Stimulated activated CD8-positive, alpha-beta memory T cell treated with anti-CD3 and anti-CD28 coated beads, Interleukin-15, amount 100 ng/mL, for 48 hours (primary cell): ENCODE data around the gene MIEF1.
"Not testable (repeated sequence)": the region's sequence is repeated elsewhere in the genome, so short reads cannot be mapped to it uniquely, and the experiment has no call there.

ENCODE experiments used
- DNase-seq, 2 donors: peaks; one replicate each; pipeline ENCODE4 v3.0.0-alpha.2; 2020; ENCODE audit warnings: low read depth in 2 of 2

MIEF1 gene

GRCh38 chr22:39489094-39490068 lies 12.7 kb upstream of the MIEF1 start:
- DNase-seq: no peak

- peak; percentile 60 to 76 for DNase-seq
These were observed 11.8 kb upstream of the MIEF1 start for GRCh38 chr22:39490135-39490798.

DNA sequence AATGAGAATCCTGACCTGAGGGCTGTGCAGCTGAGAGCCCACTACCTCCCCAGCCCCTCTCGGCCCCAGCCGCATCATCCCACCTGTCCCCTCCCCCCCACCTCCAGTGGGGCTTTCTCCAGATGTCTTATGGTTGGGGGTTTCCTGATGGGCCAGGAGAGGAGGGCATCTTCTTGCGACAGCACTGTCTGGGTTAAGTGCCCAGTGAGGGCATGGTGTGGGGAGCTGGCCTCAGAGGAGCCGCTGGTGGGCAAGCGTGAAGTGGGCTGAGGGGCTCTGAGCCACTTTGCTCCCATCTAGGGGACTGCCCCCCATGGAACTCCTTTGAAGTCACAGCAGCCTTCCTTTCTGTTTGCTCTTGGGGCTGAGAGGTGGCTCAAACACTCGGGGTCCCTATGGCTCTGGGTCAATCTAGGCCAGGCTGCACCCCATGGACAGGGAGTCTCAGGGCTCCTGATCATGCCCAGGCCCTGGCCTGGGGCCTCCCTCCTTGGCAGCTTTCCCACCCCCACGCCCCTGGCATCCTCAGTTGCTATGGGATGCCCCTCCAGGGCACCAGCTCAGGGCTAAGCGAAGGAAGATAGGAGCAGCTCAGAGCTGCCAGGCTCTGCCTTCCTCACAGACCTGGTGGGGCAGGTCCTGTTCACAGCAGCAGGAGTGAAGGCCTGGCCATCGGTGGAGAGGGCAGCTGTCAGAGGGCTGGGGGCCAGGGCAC lies 11.0 kb upstream of the MIEF1 start:
- DNase-seq: no peak

- DNase-seq: no peak
These were observed 10.4 kb upstream of the MIEF1 start for GRCh38 chr22:39491696-39492095.

DNA sequence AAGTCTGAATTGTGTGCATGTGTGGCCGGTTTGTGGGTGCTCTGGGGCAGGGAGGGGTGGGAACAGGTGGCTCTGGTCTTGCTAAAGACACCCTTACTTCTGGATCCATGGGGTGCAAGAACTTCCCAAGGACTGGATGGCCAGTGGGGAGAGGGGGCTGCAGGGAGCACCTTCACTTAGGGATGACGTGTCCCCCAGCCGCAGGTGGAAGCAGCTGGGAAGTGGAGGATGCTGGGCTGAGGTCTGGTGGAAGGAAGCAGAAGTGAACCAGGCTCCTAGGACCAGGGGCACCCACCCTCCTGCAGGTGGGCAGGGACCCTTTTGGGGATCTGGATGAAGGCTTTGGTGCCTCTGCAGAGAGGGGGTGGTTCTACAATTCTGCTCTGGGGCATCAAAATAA lies 9.9 kb upstream of the MIEF1 start:
- no peak for DNase-seq

GRCh38 chr22:39493759-39494158 lies 8.3 kb upstream of the MIEF1 start:
- no peak for DNase-seq

DNA sequence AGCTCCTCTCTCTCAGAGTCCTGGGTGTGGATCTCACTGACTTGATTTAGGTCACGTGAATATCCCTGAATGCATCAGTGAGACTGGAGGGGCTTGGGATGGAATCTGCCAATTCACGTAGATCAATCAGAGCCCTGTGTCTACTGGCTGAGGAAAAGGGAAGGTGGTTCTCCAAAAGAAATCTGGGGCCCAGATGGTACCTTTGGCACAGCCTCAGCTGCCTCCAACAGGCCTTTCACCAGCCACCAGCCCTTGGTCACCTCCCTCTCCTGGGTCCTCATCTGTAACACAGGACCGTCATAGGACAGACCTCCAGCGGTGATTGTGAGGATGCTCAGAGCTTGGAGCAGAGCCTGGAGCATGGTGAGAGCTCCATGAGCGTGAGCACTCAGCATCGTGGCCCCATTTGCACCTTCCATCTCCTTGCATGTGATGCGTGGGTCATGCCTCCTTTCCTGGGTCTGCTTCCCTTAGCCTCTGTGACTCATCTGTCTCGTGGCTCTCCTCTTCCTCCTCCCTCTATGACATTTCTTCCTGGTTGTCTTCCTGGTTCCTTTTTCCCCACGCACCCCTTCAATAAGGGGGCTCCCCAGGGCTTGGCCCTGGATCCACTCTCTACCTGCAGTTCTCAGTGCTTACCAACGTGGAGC lies 7.5 kb upstream of the MIEF1 start:
- no peak for DNase-seq

DNA sequence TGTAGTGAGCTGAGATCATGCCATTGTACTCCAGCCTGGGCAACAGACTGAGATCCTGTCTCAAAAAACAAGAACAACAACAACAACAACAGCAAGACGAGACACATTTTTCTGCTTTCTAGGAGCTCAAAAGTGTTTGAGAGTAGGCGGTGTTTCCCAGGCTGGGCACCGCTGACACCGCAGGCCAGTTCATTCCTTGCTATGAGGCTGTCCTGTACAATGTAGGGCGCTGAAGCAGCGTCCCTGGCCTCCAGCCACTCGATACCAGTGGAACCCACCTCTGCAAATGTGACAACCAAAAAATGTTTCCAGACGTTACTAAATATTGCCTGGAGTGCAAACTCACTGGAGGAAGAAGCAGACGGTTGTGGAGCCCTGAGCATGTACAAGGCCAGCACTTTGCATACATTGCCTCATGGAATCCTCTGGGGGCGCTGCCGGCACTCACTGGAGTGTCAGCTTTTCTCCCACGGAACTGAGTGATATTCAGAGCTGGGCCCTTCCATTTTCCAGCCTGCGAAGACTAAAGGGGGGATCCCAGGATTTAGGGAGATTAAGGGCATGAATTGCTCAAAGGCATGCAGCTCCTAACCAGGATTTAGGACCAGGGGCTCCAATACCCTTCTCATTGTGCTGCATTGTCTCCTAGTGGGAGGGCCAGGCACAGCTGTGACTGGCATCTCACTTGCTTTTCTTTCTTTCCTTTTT lies 5.8 kb upstream of the MIEF1 start:
- peak in 1 of 2 donors; percentile 46 for DNase-seq

- DNase-seq: no peak
These were observed 4.7 kb upstream of the MIEF1 start for GRCh38 chr22:39497429-39497828.

DNA sequence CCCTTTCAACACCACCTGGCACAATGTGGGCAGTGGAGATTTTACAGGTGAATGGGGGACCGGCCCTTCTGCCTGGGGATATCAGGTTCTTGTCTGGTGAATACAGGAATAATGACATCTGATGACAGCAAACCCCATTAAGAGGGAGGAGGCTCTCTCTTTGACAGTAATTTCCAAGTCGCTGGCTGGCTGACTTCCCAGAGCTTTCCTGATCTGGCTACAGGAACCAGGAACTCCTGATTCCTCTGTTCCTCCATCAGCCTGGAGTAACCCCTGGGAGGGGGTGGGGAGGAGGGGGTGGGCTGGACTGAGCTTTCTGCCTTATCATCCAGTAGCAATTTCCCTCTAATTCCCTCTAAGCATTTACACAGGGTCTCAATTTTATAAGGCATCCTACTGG lies 3.7 kb upstream of the MIEF1 start:
- DNase-seq: no peak

DNA sequence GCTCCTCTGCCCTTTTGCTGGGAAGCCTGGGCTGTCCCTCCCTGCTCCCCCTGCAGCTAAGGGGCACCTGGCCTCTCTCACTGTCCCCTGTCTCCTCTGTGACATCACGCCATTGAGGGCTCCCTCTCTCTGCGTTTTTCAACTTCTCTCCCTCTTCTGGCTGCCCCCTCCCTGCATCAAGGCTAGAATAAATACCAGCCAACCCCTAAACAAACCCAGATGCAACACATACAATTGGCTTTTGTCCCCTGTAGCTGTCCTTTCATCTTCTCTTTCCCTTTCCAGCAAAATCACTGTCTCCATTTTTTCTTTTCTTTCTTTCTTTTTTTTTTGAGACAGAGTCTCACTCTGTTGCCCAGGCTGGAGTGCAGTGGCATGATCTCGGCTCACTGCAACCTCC lies 3.3 kb upstream of the MIEF1 start:
- no peak for DNase-seq

DNA sequence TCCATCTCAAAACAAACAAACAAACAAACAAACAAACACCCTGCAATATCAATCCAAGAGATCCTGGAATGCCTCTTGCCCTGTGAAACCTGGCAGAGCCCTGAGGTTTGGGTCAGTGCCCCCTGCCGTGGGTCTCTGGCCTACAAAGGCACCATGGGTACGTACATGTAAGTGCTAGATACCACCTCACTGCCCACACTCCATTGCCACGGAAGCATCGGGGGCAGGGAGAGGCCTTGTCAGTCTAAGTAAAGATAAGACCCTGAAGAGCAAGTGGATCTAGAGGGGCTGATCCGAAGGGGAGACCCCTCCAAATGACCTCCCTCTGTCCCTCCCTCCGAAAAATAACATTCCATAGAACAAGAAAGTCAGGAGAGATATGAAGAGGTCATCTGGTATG lies 2.0 kb upstream of the MIEF1 start:
- no peak for DNase-seq

- DNase-seq: no peak
These were observed 414 bp upstream of the MIEF1 start for GRCh38 chr22:39501644-39502108.

DNA sequence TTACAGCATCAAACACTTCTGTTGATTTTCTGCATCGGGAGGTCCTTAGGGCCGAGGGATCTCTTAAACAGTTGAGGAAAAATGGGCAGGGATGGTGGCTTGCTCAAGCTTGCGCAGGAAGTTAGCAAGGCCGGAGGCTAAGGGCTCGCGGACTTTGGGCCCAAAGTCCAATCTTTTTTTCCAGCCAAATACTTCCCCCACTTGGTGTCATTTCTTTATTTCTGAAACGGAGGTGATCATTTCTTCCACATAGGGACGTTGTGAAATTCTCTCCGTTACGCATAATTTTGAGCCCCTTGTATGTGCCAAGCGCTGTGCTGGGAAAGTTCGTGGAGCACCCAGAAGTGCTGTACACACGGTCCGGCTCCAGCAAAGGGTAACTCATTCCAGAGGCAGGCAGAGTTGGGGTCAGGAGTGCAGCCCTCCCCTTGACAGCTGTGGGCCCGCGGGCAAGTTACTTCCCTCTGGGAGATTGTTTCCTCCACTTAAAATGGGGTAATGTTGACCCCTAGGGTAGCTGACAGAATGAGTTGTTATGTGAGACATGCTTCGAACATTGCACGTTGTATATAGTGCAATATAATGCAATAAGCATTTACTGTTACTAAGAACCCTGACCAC lies 809 bp downstream of the MIEF1 start:
- DNase-seq: no peak

- no peak for DNase-seq
These were observed 1.5 kb downstream of the MIEF1 start for GRCh38 chr22:39503630-39504029.

GRCh38 chr22:39504071-39504470 lies 2.0 kb downstream of the MIEF1 start:
- DNase-seq: no peak

DNA sequence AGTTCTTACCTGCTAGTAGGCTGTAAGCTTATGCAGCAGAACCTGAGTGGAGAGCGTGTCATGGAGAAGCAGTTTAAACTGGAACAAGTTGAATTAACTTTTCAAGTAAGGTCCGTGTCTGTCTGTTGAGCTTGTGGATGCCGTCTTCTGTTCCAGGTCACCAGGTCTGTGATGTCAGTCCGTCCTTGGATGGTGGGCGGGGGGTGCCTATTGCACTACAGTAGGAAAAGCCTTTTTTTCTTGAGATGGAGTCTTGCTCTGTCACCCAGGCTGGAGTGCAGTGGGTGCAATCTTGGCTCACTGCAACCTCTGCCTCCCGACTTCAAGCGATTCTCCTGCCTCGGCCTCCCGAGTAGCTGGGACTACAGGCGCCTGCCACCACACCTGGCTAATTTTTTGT lies 4.9 kb downstream of the MIEF1 start:
- DNase-seq: not testable (repeated sequence)

GRCh38 chr22:39508393-39508792 lies 6.3 kb downstream of the MIEF1 start:
- no peak for DNase-seq

- no peak for DNase-seq
These were observed 8.5 kb downstream of the MIEF1 start for GRCh38 chr22:39510529-39511149.

DNA sequence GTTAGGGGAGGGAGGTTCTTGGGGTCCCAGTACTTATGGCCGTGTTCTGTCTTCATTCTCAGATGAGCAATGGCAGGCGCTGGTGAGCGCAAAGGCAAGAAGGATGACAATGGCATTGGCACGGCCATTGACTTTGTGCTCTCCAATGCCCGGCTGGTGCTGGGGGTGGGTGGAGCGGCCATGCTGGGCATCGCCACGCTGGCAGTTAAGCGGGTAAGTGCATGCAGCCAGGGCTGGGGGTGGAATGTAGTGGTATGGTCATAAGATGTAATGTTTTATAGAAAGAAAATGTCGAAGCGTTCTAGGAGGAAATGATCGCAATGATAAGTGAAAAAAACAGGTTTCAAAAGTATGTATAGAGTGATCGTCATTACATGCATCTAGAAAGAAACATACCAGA lies 9.1 kb downstream of the MIEF1 start:
- no peak for DNase-seq
